Testis (tissue), 2 donors: Measurements from ENCODE around the gene TOPORS.
A peak's percentile ranks its signal among the peaks of the same experiment; 100 is the strongest.

Source experiments
- POLR2A ChIP-seq: fragments of 450-650 bp; IDR thresholded peaks from one replicate; pipeline ENCODE4 v1.6.1; 2017; ENCODE audit warnings: antibody characterized with exemption, mild to moderate bottlenecking, moderate library complexity
- TF ChIP-seq, protein P1 (sequence below), 3 experiments: fragments of 450-650 bp in 2 of 3; fragments of 200-600 bp in 1 of 3; sonication (generic) in 1 of 3; IDR thresholded peaks; one replicate each; pipeline ENCODE4 v1.5.1; 2016 to 2019; ENCODE audit warnings: antibody characterized with exemption in 3 of 3, mild to moderate bottlenecking in 2 of 3, moderate library complexity in 1 of 3

DNA sequence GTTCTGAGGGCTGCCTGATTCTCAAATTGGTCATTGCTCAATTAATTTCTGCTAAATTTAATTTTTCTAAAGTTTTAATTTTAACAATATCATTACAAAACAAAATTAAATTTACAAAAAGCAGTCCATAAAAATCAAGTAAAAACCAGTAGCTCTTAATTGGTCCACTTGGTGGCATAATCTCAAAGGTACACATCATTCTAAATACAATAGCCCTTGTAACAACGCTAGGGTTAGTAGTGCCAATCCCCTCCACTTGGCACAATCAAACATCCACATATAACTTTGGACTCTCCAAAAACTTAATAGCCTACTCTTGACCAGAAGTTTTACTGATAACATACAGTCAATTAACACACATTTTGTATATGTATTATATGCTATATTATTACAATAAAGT is 22.5 kb upstream of the TOPORS start:
- TF ChIP-seq, protein P1, sequence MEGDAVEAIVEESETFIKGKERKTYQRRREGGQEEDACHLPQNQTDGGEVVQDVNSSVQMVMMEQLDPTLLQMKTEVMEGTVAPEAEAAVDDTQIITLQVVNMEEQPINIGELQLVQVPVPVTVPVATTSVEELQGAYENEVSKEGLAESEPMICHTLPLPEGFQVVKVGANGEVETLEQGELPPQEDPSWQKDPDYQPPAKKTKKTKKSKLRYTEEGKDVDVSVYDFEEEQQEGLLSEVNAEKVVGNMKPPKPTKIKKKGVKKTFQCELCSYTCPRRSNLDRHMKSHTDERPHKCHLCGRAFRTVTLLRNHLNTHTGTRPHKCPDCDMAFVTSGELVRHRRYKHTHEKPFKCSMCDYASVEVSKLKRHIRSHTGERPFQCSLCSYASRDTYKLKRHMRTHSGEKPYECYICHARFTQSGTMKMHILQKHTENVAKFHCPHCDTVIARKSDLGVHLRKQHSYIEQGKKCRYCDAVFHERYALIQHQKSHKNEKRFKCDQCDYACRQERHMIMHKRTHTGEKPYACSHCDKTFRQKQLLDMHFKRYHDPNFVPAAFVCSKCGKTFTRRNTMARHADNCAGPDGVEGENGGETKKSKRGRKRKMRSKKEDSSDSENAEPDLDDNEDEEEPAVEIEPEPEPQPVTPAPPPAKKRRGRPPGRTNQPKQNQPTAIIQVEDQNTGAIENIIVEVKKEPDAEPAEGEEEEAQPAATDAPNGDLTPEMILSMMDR (IDR thresholded peaks at IDR 0.05): peak in 1 of 3 experiments; percentile 2
- no peak for TF ChIP-seq POLR2A
